HG03457 (cell line): ENCODE measurements around the gene CFAP77.

Experiments
- ATAC-seq: cut with Tn5 transposase; IDR thresholded peaks from one replicate; pipeline ENCODE4 v1.9.1; 2021; ENCODE audit warnings: moderate number of reproducible peaks; ENCODE audit not compliant: unreplicated experiment

Gene CFAP77

GRCh38 chr9:132487351-132487791 is 77.4 kb downstream of the CFAP77 start:
- ATAC-seq = no peak

GRCh38 chr9:132487980-132488535 is 78.0 kb downstream of the CFAP77 start:
- ATAC-seq = no peak

- no peak for ATAC-seq
These were observed 78.6 kb downstream of the CFAP77 start for GRCh38 chr9:132488626-132489025.

DNA sequence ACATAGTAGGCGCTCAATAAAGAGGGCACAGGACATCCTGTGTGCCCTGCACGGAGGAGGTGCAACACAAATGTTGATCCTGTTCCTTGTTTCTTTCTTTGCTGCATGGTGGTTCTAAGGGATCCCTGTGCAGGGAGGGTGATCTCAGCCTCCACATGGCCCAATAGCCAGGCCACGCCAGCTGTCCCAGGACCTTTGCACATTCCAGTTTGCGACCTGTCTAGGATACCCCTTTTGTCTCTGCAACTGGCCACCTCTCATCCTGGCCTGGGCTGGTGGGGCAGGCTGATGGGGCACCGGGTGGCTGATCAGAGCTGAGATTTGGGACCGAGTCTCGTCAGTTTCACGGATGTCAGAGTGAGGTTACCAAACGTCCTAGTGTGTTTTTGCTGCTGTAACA is 79.5 kb downstream of the CFAP77 start:
- ATAC-seq = no peak

DNA sequence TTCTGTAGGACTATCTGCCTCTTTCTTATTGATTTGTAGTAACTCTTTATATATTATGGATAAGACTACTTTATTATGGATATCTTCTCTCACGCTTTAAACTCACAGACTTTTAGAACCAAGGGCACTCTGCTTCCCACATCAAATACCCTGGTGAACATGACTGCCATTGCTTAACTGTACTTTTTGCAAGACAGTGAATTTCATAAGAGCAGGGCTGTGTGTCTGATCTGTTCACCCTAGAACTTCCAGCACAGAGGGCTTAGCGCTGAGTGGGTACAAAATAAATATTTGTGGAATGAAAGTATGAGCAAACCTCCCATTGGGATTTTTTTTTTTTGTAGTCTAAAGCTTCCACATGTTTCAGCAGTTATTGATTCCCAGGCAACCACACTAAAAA is 84.8 kb downstream of the CFAP77 start:
- ATAC-seq = no peak

- no peak for ATAC-seq
These were observed 87.7 kb downstream of the CFAP77 start for GRCh38 chr9:132497731-132498130.

DNA sequence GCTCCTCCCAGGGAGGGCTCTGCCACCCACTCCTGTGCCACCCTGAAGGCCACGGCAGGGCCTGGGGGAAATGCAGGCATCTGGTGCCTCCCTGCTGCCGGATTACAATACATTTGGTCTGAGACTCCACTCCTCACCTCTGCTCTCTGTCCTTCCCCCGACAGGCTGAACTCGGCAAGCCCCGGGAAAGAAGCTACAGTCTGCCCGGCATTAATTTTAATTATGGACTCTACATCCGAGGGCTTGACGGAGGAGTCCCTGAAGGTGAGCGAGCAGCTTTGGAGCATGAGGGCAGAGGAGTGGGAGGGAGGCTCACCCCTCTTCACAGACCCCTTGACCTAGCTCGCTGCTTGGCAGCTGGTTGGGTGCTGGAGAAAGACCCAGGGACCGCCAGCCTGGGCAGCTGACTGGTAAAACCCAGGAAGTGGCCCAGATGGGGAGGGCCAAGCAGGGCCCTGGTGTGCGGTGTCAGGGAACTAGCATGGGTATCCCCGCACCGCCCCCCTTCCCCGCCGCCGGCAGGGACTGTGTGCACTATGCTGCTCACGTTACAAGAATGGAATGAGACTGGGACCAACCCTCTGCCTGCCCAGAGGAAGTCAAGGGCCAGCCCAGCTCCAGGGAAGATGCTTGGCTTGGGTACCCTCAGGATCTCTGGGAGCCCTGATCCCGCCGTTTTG is 88.7 kb downstream of the CFAP77 start:
- no peak for ATAC-seq

DNA sequence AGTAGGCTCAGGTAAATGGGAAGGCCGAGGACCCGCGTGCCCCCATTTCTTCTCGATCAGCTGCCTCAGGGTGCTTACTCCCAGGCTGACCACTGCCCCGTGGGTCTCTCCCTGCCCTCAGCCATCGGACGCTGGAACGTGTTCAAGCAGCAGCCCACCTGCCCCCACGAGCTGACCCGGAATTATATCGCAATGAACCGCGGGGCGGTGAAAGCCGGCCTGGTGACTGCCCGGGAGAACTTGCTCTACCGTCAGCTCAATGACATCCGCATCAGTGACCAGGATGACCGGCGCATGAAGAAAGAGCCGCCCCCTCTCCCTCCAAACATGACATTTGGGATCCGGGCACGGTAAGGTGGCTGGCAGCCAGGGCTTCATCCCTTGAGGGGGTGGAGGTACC is 89.2 kb downstream of the CFAP77 start:
- ATAC-seq = no peak

DNA sequence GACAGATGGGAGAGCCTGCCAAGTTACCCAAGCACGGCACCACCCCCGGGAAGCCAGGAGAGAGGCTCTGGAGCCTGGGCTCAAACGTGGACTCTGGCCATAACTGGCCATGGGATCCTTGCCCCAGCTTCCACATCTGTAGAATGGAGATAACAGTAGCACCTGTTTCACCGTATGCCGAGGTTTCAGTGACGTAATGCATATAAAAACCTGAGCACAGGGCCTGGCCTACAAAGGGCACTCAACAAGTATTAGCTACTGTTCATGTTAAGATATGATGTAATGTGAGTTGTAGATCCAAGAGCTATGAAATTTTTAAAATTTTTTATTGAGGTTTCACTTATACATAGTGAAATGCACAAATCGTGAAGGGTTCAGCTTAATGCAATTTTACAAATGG is 90.2 kb downstream of the CFAP77 start:
- no peak for ATAC-seq

DNA sequence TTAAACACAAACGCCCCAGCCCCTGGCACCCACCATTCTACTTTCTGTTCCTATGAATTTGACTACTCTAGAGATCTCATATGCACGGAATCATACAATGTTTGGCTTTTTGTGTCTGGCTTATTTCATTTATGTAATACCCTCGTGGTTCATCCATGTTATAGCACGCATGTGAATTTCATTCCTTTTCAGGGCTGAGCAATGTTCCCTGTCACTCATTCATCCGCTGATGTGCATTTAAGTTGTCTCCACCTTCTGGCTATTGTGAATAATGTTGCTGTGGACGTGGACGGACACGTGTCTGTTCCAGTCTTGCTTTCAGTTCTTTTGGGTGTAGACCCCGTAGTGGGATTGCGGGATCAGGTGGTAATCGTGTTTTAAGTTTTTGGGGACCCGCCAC is 92.5 kb downstream of the CFAP77 start:
- ATAC-seq = no peak

GRCh38 chr9:132503116-132503515 is 93.1 kb downstream of the CFAP77 start:
- no peak for ATAC-seq

DNA sequence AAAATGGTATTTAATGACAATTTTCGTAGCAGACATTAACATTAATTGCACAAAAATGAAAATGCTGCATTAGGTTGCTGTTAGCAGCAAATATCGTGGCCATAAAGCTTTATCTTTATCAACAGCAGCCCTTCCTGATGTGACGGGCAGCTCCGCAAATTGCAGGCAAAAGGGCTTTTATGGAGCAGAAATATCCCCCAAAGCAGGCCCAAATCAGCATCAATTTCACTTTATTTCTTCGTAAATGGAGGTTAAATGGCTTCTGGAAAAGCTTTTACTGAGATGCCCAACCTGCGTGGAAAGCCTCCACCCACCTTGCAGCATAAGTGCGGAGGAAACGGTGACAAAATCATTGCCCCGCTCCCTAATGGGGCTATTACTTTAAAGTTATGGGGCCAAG is 94.5 kb downstream of the CFAP77 start:
- no peak for ATAC-seq

- no peak for ATAC-seq
These were observed 96.1 kb downstream of the CFAP77 start for GRCh38 chr9:132505991-132506655.

- ATAC-seq = no peak
These were observed 97.1 kb downstream of the CFAP77 start for GRCh38 chr9:132506977-132507669.

DNA sequence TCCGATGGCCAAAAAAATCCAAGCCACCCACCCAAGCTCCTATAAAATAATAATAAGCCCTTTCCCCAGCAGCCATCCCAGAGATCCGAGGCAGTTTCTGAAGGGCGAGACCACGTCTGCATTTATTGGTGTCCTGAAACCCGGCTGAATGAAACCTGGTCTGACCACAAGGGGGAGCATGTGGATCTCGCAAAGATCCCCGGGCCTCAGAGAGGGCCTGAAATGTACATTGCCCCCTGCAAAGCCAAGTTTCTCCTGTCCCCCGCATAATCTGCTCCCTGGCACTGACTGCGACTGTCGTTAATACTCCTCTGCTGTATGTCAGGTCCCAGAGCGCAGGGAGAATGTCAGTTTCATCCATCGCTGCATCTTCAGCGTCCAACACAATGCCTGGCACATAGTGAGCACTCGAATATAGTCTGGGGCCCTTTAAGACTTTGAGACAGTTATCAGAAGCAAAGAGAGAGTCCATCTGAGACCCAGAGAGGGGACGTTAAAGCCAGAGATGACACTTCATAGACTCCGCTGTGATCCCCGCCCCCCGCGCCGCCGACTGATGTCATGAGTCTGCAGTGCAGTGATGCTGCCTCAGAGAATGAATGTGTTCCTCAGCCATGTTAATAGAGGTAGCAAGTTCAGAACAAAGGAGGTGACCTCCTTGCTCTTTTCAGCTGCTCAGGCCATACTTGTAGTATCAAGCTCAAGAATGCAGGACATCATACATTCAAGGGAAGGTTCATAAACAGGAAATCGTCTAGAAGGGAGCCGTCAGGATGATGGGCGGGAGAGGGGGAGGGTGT is 97.9 kb downstream of the CFAP77 start:
- ATAC-seq = no peak

DNA sequence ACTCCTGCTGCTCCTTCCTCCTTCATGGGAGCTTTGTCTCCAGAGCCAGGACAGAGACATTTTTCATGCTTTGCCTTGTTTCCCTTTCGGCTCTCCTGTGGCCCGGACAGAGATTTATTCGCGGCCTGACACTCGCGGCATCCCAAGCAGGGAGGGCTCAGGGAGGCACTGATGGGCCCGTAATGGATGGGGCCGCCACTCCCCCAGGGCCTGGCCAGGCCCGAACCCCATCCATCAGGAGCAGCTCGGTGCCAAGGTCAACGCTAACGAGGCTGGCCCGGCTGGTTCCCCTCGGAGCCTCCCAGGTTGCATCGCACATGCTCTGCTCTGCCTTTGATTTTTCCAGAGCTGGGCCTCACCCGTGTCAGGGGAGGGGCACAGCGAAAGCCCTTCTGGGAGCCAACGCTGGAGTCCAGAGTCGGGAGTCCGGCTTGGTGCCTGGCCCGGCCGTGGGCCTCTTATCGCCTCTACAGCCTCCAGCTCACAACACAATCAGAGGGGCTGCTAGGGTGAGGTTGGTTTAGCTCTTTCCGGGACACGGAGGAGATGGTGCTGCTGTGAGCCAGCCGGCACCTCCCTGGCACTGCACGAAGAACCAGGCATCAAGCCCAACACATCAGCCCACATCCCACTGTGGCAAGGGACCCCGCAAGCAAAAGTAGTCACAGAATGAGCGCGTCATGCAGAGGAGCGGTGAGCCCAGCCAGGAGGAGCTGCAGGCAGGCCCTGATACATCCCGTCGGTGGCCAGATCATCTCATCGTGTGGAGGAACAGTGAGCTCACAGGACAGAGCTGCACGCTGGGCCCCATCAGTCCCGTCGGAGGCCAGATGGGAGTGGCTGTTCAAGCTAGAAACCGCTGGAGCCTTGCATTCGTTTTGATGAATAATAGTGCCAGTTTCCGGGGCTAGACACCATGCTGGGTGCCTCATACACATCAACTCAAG is 100.2 kb downstream of the CFAP77 start:
- ATAC-seq = no peak

DNA sequence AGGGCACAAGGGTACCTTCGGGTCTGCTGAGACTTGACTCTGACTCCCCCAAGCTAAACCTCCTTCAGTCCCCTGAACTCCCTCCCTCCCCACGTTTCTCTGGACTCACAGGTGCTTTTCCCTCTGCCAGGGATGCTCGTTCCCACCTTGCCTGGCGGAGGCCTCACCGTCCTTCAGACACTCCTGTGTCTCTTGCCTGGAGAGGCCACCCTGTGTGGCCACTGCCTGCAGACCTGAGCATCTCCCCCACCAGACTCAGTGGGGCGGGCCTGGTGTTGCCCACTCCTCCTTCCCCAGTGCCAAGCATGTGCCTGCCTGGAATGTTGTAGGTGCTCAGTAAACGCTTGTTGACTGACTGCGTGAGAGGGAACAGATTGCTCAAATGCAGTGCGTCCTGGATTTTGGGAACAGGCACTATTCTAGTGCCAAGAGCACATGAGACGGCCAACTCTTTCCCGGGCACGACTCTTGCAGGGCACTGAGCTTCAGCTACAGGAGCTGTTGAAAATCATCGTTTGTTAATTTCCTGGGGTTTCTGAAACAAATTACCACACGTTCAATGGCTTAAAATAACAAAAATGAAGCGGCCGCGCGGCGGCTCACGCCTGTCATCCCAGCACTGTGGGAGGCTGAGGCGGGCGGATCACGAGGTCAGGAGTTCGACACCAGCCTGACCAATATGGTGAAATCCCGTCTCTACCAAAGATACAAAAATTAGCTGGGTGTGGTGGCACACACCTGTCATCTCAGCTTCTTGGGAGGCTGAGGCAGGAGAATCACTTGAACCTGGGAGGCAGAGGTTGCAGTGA is 101.4 kb downstream of the CFAP77 start:
- no peak for ATAC-seq

- no peak for ATAC-seq
These were observed 103.4 kb downstream of the CFAP77 start for GRCh38 chr9:132513416-132513815.
